Small intestine (tissue), 4 donors: ENCODE data around the gene ZZZ3. TPM values are rescaled to one million over a fixed set of nuclear protein-coding genes. Genes with fewer than 3 reads are reported as not detected.

Experiments used
- polyA plus RNA-seq, 4 donors: library from polyadenylated mRNA; stranded (reverse) in 3 of 4; unstranded in 1 of 4; fragments of 200-250 nt in 3 of 4; fragments of 120-200 nt in 1 of 4; gene quantifications; one replicate each; pipeline versions ENCODE4 v1.2.1 to v1.2.3, GENCODE V29; 2013
- donor health status: healthy with polysubstance abuse.
- donor health status: Bipolar disorder and iron deficiency.
- donor health status: healthy.

Gene ZZZ3
- polyA plus RNA-seq, 4 donors: 7.8 to 50.8 (median 12.0) TPM

Other genes starting within 250 kb of the ZZZ3 start
- gene USP33, start 77.2 kb upstream of the ZZZ3 start, polyA plus RNA-seq: 10 to 100 TPM; 23.8 to 54.8 (median 28.2) TPM
- 10 to 100 TPM in 1 of 4 donors, 1 to 10 TPM in 3; 1.4 to 18.2 (median 3.4) TPM for gene MIGA1, start 97.0 kb upstream of the ZZZ3 start, polyA plus RNA-seq
- 10 to 100 TPM in 1 of 4 donors, 1 to 10 TPM in 3; 4.0 to 11.8 (median 6.8) TPM for gene NEXN, start 206.0 kb upstream of the ZZZ3 start, polyA plus RNA-seq